HEK293T (cell line): ENCODE results near the gene SINHCAF.

Experiments used
- ARNT ChIP-seq: fragments of 450-650 bp; IDR thresholded peaks from 2 replicates; pipeline ENCODE4 v1.6.1; 2017; ENCODE audit warnings: mild to moderate bottlenecking
- ELF4 ChIP-seq: fragments of 450-650 bp; IDR thresholded peaks from 2 replicates; pipeline ENCODE4 v1.6.1; 2017; ENCODE audit warnings: antibody characterized with exemption
- NFRKB ChIP-seq: fragments of 450-650 bp; IDR thresholded peaks from 2 replicates; pipeline ENCODE4 v1.6.1; 2016; ENCODE audit warnings: mild to moderate bottlenecking, moderate library complexity
- TARDBP ChIP-seq: fragments of 450-650 bp; IDR thresholded peaks from 2 replicates; pipeline ENCODE4 v1.6.1; 2016

GRCh38 chr12:31289441-31289840 lies 36.5 kb downstream of the SINHCAF start:
- no peak for TF ChIP-seq ELF4
- TF ChIP-seq ARNT = no peak
- no peak for TF ChIP-seq NFRKB
- TF ChIP-seq TARDBP = no peak
